NCI-H345 (cell line): ENCODE measurements around the gene NWD2.
"Not testable (repeated sequence)": the region's sequence is repeated elsewhere in the genome, so short reads cannot be mapped to it uniquely, and the experiment has no call there.

Experiments used
- DNase-seq: peaks from one replicate; lab custom pipeline; 2025; lab: John Stamatoyannopoulos, UW

NWD2 gene

DNA sequence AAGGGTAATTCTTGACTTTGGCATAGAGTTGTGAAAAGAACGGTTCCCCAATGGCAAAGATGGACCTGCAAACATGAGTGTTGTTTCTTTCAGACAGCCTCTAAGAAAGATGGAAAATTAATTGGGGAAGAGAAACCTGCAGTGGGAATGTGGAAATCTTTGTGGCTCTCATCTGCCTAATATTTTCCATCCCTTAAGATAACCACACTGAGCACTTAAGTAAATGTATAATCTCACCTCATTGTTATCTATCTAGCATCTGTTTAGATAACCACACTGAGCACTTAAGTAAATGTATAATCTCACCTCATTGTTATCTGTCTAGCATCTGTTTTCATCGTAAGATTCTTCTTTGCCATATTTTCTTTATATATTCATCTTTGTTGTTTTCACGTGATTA is 149.3 kb downstream of the NWD2 start:
- DNase-seq: no peak

DNA sequence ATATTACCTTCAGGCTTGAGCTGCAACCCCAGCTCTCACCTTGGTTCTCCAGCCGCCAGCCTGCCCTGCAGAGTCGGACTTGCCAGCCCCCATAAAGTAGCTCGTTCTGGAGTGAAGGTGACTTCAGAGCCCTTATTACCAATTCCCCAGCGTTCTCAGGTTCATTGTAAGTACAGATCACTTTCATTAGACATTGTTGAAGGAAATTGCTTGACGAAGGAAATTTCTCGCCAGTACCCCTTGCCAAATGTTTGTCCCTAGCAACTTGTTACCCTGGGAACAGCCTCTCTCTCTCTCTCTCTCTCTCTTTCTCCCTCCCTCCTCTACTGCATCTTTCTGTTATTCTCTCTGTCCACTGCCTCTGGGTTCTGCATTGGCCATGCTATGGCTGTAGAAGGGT is 153.0 kb downstream of the NWD2 start:
- DNase-seq: no peak

DNA sequence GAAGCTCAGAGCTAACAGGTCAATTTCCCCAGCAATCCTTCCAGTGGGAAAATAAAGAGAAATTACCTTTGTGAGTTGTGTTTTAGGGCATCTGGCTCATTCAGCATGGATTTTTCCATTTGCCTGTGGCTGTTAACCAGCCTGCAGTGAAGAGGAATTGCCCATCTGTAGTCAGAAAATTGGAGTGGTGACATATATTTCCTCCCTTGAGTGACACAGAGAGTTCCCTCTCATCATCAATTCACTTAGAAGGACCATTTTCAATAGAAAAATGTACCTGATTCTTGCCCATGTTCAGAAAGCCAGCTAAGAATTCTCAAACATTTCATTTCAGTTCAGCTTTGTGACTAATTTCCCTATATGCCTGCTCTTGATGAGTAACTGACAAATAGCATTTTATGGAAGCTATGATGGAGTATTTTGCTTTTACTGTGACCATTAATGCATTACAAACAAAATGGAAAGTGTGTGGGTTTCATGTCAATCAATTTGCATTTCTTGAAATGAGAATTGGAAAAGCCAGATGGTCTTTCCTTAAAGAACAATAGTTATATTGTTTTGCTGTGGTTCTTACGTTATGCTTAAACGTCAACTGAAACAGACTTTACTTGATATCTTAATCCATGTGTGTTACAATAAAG is 155.8 kb downstream of the NWD2 start:
- DNase-seq: no peak

- peak; percentile 34 for DNase-seq
Measured at GRCh38 chr4:37407938-37408826, 163.6 kb downstream of the NWD2 start.

GRCh38 chr4:37413612-37414011 is 169.1 kb downstream of the NWD2 start:
- DNase-seq: not testable (repeated sequence)

GRCh38 chr4:37415845-37416369 is 171.4 kb downstream of the NWD2 start:
- DNase-seq: no peak

GRCh38 chr4:37421614-37422013 is 177.1 kb downstream of the NWD2 start:
- DNase-seq: no peak

DNA sequence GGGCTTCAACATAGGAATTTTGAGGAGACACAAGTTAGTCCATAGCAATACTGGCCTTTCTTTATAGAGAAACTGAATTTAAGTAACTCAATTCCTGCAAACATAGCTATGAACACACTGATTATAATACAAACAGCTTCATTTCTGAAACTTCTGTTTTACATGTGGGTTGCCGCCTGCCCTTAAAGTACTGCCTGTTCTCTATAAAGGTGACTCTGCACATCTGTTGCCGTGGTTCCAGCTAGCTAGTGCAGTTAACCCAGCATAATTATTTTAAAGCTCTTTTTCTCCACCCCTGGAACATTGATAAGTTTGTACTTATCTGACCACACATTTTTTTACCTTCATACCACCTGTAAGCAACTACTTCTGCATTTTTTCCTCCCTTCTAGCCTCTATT is 177.6 kb downstream of the NWD2 start:
- DNase-seq: no peak

DNA sequence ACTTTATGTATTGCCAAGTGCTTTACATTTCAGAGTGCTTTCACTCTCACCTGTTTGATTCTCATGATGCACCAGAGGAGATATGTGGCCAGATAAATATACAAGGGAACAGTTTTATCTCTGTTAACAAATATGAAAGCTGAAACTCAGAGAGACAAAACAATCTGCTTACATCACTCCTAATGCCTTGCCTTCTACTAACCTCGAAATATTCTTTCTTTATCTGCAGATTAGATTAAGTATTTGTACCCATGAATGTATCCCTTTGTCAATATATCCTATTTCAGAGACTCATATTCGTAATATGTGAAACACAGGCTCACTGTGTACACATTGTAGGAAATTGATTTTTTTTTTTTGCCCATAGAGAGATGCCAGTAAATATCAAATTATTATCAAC is 178.1 kb downstream of the NWD2 start:
- DNase-seq: no peak

GRCh38 chr4:37423310-37423709 is 178.8 kb downstream of the NWD2 start:
- no peak for DNase-seq

DNA sequence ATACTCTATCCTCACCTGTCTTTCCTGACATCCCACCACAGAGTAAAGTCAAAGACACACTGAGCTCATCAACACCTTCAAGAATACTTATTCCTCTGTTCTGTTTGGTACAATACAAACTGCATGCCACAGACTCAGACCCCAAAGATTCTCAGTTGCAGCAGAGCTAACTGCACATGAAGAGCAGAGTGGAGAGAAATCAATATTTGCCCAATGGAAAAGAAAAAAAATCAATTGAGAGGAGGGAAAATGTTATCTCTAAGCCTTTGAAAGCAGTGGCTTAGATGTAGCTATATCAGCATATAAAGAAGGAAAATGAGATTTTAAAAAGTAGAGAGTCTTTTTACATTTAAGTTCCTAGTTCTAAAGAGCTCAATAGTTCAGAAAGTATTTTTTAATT is 180.2 kb downstream of the NWD2 start:
- no peak for DNase-seq

DNA sequence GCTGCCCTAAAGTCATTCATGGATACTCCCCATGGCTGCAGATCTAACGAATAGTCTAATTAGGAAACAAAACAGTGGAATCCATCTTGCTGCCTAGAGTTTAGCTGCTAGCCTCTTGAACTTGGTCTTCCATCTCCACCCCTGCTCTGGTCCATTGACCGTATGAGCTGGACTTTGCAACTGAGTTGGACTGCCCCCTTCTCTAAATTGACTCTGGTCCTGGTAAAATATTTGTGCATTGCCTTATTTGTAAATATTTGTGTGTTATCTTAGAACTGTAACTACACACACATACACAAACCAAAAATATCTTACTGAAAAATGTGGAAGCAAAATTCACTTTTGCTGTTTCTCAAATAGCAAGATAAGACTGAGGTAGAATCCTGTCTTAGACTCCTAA is 181.3 kb downstream of the NWD2 start:
- DNase-seq: no peak

- no peak for DNase-seq
Measured at GRCh38 chr4:37427193-37427592, 182.7 kb downstream of the NWD2 start.

GRCh38 chr4:37429906-37430305 is 185.4 kb downstream of the NWD2 start:
- DNase-seq: no peak

GRCh38 chr4:37430718-37431416 is 186.3 kb downstream of the NWD2 start:
- DNase-seq: peak; percentile 17

GRCh38 chr4:37431417-37431743 is 186.8 kb downstream of the NWD2 start:
- DNase-seq: no peak

DNA sequence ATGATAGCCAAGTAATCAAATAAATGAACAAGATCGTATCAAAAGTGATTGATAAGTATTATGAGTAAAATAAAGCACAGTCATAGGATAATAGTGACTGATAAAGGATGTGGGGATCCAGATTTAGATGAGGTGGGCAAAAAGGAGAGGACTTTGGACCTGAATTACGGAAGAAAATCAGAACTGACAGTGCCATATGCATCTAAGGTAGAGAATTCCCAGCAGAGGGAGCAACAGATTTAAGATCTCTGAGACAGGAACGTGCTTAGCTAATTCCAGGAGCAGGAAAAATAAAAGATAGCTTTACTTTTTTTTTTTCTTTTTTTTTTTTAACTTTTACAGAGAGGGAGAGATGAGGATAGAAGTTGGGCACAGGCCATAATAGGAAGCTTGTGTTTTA is 189.9 kb downstream of the NWD2 start:
- no peak for DNase-seq

DNA sequence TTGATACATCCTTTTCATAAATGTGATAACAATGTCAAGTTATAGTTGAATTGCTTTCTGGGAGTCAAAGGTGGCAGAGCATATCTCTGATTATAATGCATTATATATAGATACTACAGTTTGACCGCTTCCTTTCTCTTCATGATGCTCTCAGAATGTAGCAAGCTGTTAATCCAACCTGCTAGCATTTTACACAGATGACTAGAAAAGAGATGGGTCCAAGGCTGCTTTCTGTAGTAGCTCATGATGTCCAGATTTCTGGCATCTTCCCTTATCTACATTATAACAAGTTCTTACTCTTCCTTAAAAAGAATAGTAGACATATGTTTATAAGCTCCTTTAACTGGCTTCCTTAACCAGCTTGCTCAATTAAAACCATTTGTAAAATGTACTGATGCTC is 192.0 kb downstream of the NWD2 start:
- no peak for DNase-seq

DNA sequence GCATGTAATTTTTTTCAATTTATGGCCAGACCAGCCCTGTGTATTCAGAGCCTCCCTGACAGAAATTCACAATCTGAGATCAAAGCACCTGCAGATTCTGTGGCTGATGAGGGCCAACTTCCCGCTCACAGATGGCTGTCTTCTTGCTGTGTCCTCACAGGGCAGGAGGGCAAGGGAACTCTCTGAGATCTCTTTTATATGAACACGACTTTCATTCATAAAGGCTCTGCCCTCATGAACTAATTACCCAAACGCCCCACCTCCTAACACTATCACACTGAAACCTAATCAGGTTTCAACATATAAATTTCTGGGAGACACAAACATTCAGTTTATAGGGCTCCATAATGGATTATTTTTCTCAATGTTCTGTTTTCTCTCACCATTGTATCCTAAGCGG is 192.6 kb downstream of the NWD2 start:
- no peak for DNase-seq

DNA sequence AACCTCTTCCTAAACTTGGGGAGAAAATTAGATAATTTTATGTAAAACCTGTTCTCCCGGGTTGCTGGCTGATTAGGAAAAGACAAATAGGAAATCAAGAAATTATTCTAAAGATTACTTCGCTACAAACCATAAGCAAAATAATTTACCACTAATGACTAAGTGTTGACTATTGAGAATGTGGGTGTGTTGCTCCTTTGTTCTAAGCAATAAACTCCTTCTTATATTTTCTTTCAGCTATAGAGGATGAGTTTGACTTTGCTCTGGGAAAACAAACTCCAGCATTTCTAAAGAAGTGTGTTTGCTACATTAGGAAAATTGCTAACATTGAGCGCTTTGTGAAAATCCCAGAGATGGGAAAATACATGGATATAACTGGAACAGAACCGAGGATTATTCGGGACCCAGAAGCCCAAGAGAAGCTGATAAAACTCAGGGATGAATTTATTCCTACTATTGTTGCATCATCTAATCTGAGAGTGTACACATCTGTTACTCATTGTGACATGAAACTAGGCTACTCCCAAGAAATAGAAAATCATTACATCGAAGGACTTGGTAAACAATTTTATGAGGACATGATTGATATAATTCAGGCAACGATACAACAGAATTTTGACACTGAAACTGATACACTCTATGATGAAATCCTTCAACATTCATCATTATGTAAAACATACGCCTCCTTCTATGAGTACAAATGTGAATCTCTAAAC is 194.2 kb downstream of the NWD2 start:
- no peak for DNase-seq

DNA sequence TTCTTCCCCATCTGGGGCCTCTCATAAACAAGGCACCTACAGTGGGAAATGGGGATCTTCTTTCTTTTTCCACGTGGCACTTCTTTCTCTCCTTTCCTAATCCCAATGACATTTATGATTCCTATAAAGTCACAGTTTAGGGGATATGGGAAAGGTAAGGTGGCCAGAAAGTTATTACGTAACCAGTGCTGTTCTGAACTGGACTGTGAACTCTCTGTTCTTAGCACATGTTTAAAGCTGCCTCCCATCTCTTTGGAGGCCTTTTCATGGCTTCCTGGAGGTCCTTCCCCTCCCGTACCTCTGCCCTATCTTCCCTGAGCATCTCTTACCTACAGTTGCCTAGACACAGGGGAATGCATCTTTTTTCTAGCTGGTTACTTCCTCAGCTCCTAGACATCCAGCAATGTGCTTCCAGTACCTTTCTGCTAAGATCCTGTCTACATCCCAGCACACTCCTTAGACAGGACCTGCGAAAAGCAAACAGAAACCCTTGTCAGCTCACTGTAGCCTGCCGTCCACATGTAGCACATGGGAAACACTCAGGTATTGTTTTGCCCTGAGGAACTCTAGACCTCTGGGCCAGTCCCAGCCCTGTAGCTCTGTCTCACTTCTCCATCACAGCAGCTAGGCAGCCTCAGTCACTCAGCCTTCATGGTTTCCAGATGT is 195.4 kb downstream of the NWD2 start:
- no peak for DNase-seq

DNA sequence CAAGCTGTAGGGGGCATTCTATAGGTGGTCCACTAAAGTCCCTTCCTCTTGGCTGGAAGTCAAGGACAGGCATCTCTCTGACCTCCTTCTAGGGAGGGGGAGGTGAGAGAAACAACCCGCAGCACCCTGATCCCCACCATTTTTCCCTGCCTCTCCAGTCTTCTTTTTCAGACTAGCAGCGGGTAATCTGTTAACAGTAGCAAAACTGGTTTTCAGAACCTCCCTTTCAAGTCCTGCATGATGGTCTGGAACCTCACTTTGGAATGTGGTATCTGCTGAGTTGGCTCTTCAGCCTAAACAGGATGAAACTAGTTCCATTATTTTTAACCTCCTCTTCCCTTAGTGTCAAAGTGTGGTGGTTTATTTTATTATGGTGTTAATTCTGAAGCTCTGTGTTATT is 196.0 kb downstream of the NWD2 start:
- DNase-seq: no peak
